IPS-18a (cell line): ENCODE data around the gene HELQ.

Experiments used
- H3K27ac ChIP-seq: one replicate; pipeline ENCODE4 v1.5.1; 2013; ENCODE audit warnings: low read length
- H3K27me3 ChIP-seq: one replicate; pipeline ENCODE4 v1.6.1; 2013; ENCODE audit warnings: mild to moderate bottlenecking, low read length; ENCODE audit not compliant: control insufficient read depth, insufficient read depth
- H3K36me3 ChIP-seq: one replicate; pipeline ENCODE4 v1.6.1; 2013; ENCODE audit warnings: low read depth, low read length; ENCODE audit not compliant: control insufficient read depth
- H3K4me1 ChIP-seq: one replicate; pipeline ENCODE4 v1.6.1; 2013; ENCODE audit warnings: low read depth, low read length; ENCODE audit not compliant: control insufficient read depth
- H3K4me3 ChIP-seq: one replicate; pipeline ENCODE4 v1.5.1; 2013; ENCODE audit warnings: low read length
- H3K9ac ChIP-seq: one replicate; pipeline ENCODE4 v1.6.1; 2013; ENCODE audit warnings: mild to moderate bottlenecking, low read length, moderate library complexity
- H3K9me3 ChIP-seq: one replicate; pipeline ENCODE4 v1.6.1; 2013; ENCODE audit warnings: low read depth, low read length; ENCODE audit not compliant: control insufficient read depth

Gene HELQ

DNA sequence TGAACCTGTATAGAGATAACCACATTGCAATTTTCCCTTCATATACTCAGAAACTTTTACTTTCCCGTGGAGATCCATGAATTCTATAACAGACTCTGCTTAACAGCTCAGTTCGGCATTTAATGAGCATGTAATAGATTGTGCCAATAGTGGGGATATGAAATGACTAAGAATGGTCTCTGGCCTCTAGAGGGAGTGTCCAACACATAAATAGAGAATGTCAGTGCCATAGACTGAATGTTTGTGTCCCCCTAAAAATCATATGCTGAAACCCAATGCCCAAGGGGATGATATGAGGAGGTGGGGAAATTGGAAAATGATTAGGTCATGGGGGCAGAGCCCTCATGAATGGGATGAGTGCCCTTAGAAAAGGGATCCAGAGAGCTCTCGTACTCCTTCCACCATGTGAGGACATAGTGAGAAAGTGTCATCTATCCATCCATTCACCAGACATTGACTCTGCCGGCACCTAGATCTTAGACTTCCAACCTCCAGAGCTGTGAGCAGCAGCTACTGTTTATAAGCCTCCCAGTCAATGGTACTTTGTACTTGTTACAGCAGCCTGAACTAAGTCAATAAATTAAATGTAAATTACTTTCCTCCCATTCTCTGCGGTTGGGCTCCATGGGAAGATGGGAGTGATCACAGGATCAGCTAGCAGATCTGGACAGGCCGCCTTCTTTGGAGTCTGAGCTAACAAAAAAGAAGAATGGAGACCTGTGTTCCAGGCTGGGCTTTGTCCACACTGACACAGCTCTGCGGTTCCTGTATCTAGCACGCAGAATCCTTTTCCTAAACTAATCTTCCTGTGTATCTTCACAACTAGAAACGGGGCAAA, 92.9 kb downstream of the HELQ start:
- no peak overlapping the region for H3K27ac ChIP-seq
- H3K4me3 ChIP-seq = no peak overlapping the region
- H3K36me3 ChIP-seq = no peaks in the 10 kb centered on the region
- peak overlapping the region; percentile 28 for H3K9ac ChIP-seq
- no peaks in the 10 kb centered on the region for H3K27me3 ChIP-seq
- H3K9me3 ChIP-seq = no peaks in the 10 kb centered on the region
- H3K4me1 ChIP-seq = peaks cover 10% of the 10 kb centered on the region

DNA sequence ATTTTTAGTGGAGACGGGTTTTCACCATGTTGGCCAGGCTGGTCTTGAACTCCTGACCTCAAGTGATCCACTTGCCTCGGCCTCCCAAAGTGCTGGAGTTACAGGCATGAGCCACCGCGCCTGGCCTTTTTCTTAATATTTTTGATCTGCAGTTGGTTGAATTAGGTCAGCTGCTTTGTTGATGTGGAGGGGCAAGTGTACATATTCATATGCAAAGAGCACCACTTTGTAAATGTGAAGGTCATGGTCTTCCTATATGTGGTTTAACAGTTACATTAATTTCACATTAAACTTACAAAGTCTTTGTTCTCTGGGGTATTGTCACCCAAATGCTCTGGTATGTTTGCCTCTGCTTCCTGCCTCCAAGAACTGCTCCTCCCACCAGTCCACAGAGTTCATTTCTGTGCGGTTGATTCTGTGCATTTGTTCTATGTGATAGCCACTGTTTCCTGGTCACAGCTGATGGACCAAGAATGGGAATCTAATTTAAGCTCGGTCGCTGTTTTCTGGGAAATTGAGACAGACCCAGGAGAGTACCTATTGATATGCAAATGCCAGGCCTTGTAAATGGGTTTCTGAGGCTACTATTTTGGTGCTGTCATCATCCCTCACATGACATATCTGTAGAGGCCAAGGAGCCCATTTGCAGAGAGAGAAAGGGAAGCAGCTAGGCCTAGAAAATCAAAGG, 94.1 kb downstream of the HELQ start:
- Histone ChIP-seq H3K27ac (peak overlapping the region; percentile 30), H3K9ac (peak overlapping the region; percentile 17), H3K4me1 (peaks cover 10% of the 10 kb centered on the region)

DNA sequence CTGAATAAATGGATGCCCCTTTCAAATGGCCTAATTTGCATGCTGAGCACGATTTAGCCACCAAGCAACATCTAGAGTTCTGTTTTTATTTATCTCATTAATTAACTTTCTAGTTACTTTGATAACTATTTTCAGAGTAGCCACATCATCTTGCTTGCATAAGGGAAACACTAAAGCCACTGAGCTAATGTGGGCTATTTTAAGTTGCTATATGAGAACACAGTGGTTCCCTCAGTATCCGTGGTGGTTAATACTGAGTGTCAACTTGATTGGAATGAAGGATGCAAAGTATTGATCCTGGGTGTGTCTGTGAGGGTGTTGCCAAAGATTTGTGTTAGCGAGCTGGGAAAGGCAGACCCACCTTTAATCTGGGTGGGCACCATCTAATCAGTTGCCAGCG, 95.6 kb downstream of the HELQ start:
- Histone ChIP-seq H3K4me3 (no peak overlapping the region), H3K9me3 (no peaks in the 10 kb centered on the region), H3K27ac (no peak overlapping the region), H3K9ac (no peak overlapping the region), H3K27me3 (no peaks in the 10 kb centered on the region), H3K4me1 (peaks cover 10% of the 10 kb centered on the region), H3K36me3 (no peaks in the 10 kb centered on the region)

More for the DNA sequence above, 94.1 kb downstream of the HELQ start:
- no peaks in the 10 kb centered on the region for H3K9me3 ChIP-seq
- no peak overlapping the region for H3K4me3 ChIP-seq
- no peaks in the 10 kb centered on the region for H3K27me3 ChIP-seq
- no peaks in the 10 kb centered on the region for H3K36me3 ChIP-seq

DNA sequence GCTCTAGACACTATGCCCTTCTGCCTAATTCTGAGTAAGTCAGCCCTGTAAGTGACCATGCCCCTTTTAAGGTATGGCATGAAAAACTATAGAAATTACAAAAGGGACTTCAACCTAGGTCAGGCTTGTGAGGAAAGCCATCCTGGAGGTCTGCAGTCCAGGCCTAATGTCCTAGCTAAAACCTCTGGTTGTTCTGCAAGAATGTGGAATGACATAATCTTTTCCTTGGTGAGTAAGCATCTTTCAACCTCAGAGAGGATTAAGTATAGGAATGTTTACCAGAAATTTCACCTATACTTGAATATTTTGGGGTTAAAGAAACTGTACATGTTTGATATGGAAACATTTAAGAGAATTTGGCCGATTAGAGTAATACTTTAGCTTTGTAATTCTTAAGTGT, 97.2 kb downstream of the HELQ start:
- Histone ChIP-seq H3K36me3 (no peaks in the 10 kb centered on the region), H3K27ac (no peak overlapping the region), H3K4me1 (peaks cover 10% of the 10 kb centered on the region), H3K27me3 (no peaks in the 10 kb centered on the region), H3K9me3 (peaks cover 3% of the 10 kb centered on the region), H3K9ac (no peak overlapping the region), H3K4me3 (no peak overlapping the region)
